SIG-M5 treated with dmso at 0.1 percent for 504 hours (cell line): ENCODE measurements around the gene TALDO1.

Experiments used
- DNase-seq: peaks from one replicate; lab custom pipeline; 2025; ENCODE audit not compliant: unreplicated experiment; lab: John Stamatoyannopoulos, UW

Gene TALDO1

DNA sequence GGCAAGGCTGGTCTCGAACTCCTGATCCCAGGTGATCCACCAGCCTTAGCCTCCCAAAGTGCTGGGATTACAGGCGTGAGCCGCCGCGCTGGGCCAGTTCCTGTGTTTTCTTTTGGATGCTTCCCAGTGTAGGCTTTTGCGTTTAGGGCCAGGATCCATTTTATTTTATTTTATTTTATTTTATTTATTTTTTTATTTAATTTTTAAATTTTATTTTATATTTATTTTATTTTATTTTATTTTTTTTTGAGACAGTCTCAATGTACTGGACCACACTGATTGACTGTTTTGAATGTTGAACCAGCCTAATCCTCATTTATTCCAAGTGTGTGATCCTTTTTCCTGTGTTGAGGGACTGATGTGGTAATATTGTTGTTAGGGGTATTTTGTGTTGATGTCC lies 32.8 kb upstream of the TALDO1 start:
- no peak for DNase-seq

DNA sequence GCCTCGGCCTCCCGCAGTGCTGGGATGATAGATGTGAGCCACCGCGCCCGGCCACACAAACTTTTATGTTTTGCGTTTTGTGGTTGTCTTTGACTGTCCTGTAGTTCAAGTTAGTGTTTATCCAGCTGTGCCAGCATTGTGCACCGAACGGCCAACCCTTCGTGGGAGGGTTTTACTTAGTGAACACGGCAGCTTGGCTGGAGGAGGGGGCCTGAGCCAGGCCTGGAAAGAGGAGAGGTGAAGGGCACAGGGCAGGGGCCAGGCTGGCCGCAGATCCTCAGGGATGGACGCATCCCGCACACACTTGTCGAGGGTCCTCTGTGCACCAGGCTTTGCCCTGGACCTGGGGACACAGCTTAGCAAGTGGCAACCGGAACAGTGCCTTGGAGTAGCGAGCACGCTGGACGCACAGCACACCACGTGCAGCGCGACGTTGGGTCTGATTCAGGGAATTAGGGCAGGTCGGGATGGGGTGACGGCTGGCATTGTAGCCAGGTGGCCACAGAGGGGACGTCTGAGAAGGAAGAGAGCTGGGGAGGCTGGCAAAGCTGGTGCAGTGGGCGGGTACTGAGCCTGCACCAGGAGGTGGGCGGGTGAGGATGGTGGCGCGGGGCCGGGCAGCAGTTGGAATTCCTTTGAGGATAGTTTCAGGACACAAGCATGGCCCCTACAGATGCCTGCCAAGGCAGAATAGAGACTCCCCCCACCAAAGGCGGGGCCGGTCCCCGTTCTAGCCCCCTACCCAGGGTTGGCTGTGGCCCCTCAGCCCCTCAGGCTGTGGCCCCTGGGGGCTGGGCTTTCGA lies 27.8 kb upstream of the TALDO1 start:
- DNase-seq: no peak

DNA sequence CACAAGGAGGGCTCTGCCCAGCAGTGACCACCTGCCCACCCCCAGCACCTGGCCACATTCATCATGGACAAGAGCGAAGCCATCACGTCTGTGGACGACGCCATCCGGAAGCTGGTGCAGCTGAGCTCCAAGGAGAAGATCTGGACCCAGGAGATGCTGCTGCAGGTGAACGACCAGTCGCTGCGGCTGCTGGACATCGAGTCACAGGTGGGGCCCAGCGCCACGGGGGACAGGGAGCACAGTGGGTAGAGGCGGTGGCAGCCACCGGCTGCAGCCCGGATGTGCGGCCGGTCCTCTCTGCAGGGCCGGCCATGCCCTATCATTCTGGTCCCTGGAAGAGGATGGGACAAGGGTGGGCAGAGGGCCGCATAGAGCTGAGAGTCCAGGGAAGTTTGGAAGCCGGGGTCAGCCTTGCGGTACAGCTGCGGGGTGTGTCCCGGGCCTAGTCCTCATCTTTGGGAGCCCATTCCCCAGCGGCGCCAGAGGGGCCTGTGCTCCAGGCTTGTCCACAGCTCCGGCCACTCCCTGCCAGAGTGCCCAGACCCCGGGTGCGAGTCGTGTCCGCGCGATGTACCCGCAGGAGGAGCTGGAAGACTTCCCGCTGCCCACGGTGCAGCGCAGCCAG lies 27.1 kb upstream of the TALDO1 start:
- DNase-seq: no peak

DNA sequence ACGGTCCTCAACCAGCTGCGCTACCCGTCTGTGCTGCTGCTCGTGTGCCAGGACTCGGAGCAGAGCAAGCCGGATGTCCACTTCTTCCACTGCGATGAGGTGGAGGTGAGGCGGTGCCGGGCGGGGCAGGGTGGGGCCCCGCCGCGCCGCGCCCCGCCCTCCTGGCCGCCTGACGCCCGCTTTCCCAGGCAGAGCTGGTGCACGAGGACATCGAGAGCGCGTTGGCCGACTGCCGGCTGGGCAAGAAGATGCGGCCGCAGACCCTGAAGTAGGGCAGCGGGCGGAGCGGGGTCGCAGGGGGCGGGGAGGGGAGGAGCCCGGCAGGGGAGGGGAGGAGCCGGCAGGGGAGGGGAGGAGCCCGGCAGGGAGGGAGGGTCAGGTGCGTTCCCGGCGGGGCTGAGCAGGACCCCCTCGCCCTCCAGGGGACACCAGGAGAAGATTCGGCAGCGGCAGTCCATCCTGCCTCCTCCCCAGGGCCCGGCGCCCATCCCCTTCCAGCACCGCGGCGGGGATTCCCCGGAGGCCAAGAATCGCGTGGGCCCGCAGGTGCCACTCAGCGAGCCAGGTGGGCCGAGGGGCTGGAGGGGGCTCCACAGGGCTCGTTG lies 26.5 kb upstream of the TALDO1 start:
- DNase-seq: no peak

DNA sequence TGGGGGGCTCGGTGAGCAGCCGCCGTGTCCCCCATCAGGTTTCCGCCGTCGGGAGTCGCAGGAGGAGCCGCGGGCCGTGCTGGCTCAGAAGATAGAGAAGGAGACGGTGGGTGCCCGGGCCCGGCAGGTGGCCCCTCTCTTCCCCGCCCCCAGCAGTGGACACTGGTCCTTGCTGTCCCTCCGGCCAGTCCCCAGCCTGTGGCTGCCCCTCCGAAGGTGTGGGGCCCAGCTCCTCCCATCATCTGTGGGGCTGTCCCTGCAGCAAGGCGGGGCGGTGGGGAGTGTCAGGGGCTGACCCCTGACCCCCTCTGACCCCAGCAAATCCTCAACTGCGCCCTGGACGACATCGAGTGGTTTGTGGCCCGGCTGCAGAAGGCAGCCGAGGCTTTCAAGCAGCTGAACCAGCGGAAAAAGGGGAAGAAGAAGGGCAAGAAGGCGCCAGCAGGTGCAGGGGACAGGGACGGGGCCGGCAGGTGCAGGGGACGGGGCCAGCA lies 26.0 kb upstream of the TALDO1 start:
- no peak for DNase-seq

DNA sequence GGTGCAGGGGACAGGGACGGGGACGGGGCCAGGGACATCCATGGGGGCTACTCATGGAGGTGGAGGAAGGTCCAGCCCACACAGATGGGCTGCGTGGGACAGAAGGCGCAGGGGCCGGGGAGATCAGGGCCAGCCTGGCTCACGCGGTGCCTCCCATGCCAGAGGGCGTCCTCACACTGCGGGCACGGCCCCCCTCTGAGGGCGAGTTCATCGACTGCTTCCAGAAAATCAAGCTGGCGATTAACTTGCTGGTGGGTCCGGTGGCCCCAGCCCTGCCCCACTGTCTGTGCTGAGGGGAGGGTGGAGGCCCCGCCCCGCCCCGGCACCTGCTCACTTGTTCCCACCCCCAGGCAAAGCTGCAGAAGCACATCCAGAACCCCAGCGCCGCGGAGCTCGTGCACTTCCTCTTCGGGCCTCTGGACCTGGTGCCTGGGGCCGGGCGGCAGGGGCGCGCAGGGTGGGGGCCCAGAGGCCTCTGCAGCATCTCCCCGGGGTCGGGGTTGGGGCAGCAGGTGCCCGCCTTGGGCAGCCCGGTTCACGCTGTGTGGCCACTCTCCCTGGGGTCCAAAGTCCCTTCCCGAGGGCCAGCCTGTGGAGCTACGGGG lies 25.4 kb upstream of the TALDO1 start:
- DNase-seq: peak; percentile 62

DNA sequence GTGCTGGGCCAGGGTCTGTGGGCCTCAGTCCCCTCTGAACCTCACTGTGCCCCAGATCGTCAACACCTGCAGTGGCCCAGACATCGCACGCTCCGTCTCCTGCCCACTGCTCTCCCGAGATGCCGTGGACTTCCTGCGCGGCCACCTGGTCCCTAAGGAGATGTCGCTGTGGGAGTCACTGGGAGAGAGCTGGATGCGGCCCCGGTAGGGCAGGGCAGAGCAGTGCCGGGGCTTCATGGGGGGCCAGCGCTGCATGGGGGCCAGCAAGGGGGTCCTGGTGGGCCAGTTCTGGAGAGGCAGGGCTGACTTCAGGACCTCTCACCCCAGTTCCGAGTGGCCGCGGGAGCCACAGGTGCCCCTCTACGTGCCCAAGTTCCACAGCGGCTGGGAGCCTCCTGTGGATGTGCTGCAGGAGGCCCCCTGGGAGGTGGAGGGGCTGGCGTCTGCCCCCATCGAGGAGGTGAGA lies 24.9 kb upstream of the TALDO1 start:
- no peak for DNase-seq

DNA sequence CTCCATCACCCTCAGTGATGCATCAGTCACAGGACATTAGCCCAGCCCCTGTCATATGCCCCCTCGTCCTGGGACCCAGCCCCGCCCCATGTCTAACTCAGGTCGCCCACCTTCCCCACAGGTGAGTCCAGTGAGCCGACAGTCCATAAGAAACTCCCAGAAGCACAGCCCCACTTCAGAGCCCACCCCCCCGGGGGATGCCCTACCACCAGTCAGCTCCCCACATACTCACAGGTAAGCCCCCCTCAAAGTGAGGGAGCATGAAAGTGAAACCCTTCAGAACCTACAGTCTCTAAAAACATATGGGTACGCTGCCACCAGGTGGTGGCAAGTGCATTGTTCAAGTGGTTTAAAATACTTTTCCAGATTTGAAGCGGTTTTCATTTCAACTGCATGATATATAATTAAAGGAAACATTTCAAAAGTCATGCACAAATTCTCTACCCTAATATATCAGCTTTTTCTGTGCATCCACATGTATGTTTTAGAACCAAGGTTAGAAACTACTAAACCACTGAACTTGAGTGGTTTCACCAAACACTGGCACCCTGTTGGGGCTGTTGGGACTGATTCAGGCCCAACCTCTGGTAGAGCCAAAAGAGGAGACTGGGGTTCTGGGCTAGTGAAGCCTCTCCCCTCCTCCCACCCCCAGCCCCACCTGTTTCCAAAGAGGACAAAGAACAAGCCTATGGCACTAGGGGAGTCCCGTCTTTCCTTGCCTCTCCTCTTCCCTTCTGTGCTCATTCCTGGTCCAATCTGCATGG lies 24.0 kb upstream of the TALDO1 start:
- DNase-seq: peak; percentile 55

DNA sequence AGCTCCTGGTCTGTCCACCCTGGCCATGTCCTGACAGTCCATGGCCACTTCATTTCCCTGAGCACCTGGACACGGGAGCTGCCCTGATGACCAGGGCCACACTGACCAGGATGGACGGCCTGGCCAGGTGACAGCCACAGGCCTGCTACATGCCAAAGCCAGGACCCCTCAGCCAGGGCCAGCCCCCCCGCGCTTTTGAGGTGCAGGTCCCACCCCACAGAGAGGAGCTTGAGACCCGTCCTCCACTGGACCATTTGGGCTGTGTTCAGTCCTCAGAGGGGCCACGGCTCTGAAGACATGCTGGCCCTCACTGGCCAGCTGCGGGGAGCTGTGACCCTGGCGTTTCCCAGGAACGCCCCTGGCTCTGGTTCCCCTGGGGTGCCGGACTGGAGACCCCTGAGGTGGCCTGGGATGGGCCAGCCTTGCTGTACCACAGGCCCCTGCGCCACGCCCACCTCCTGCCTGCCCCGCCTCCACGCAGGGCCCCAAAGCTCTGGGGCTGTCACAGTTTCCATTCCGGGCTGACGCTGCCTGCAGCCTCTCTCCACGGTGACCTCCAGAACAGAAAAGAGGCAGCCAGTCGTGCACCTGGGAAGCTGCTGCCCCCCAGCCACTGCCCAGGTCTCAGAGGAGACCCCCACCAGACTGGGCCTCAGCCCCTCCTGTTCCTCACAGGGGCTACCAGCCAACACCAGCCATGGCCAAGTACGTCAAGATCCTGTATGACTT lies 23.1 kb upstream of the TALDO1 start:
- DNase-seq: no peak

DNA sequence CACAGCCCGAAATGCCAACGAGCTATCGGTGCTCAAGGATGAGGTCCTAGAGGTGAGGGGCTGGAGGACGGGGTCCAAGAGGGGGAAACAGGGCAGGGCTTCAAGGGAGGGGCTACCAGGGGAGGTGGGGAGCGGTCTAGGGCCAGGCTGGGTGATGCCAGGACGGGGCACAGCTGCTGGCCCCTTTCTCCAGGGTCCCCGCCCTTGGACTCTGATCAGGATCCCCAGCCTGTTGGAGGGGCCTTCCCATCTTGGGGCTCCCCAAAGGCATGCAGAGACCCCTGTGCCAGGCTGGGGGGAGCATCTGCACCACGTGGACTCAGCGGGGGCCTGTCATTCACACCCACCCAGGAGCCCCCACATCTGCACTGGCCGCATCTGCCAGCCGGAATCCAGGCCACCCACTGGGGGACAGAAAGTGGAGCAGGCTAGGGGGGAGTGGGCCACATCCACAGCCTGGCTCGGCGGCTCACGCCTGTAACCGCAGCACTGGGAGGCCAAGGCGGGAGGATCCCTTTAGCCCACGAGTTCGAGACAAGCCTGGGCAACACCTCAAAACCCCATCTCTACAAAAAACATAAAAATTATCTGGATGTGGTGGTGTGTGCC lies 22.4 kb upstream of the TALDO1 start:
- no peak for DNase-seq

DNA sequence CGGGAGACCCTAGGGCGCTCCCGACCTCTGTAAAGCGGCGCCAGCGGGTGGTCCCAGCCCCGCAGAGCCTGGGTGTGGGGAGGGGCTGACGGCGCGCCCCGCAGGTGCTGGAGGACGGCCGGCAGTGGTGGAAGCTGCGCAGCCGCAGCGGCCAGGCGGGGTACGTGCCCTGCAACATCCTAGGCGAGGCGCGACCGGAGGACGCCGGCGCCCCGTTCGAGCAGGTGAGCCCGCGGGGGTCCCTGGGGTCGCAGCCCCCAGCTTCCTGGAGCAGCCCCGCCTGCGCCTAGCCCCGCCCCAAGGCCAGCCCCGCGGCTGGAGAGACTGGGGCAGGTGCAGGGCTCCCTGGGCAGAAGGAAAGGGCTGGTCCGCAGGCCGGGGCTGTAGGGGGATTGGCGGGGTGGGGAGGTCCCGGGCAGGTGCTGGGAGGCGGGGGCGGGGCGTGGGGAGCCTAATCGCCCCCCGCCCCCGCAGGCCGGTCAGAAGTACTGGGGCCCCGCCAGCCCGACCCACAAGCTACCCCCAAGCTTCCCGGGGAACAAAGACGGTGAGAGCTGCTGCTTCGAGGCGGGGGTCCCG lies 21.6 kb upstream of the TALDO1 start:
- DNase-seq: no peak

DNA sequence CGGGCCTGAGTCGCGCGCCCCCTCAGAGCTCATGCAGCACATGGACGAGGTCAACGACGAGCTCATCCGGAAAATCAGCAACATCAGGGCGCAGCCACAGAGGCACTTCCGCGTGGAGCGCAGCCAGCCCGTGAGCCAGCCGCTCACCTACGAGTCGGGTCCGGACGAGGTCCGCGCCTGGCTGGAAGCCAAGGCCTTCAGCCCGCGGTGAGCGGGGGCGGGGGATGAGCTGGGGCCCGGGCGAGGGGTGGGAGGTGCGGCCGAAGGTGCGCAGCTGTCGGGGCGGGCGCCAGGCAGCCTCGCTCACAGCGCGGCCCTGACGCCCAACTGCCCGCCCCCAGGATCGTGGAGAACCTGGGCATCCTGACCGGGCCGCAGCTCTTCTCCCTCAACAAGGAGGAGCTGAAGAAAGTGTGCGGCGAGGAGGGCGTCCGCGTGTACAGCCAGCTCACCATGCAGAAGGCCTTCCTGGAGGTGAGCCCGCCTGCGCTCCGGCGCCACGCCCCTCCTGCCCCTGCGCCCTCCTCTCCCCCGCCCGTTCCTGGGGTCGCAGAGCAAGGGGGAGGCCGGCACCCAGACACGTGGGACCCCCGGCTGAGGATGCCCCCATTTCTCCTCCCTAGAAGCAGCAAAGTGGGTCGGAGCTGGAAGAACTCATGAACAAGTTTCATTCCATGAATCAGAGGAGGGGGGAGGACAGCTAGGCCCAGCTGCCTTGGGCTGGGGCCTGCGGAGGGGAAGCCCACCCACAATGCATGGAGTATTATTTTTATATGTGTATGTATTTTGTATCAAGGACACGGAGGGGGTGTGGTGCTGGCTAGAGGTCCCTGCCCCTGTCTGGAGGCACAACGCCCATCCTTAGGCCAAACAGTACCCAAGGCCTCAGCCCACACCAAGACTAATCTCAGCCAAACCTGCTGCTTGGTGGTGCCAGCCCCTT lies 20.7 kb upstream of the TALDO1 start:
- no peak for DNase-seq

DNA sequence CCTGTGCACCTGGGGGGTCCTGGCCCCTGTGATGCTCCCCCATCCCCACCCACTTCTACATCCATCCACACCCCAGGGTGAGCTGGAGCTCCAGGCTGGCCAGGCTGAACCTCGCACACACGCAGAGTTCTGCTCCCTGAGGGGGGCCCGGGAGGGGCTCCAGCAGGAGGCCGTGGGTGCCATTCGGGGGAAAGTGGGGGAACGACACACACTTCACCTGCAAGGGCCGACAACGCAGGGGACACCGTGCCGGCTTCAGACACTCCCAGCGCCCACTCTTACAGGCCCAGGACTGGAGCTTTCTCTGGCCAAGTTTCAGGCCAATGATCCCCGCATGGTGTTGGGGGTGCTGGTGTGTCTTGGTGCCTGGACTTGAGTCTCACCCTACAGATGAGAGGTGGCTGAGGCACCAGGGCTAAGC lies 20.0 kb upstream of the TALDO1 start:
- DNase-seq: no peak

DNA sequence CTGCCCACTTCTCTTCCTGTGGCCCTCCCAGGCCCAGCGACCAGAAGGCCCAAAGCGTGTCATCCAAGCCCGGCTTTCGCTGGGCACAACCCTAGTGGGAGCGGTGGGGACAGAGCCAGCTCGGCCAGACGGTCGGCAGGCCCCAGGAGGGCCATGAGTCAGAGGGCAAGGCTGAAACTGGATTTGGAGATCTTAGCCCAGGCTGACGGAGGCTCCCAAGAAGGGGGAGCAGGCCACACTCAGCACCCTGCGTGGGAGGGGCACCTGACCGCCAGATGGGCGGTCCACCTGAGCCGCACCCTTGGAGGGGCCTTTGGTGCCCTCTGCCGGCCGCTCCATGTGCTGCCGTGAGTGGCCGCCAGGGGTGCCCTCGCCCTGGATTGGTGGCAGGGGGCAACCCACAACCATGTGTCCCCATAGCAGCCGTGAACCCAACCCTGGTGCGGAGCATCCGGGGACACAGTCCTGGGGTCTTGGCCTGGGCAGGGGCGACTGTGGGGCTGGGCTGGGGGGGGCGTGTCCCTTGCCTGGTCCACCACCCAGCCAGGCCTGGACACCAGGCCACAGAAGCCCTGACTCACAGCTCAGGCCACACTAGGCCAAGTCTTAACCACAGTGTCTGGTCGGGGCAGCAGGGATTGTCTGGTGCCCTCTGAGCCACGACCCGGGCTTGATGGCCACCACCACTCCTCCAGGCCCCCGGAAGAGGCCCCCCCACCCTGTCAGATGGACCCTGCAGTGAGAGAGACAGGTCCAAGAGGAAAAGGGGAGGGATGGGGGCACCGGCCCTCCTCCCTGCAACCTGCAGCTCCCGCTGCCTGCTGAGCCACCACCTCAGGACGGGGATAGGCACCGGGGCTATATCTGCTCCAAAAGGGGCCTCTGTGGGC lies 19.2 kb upstream of the TALDO1 start:
- peak; percentile 35 for DNase-seq

DNA sequence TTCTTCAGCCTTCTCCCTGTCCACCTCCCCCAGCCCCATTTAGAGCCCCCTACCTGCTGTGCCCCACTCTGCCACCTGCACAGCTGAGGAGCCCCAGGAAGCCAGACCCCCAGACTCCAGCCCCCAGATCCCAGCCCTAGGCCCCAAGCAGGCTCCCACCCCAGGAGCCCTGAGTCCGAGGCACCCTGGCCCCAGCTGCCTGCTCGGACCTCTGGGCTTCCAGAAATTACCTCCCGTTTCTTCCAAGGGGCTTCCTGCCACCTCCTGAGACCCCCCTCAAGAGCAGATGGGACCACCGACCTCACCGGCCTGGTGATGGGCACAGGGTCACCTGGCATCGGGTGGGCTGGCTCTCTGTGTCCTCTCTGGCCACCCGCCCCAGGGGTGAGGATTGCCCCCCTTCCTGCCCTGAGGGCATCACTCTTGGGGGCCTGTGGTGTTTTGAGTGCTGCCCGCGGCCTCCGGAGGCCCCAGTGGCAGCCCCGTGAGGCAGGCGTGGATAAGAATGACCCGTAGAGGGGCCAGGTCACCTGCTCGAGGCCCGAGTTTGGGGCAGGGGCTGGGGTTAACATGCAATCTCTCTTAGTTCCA lies 18.3 kb upstream of the TALDO1 start:
- DNase-seq: no peak

DNA sequence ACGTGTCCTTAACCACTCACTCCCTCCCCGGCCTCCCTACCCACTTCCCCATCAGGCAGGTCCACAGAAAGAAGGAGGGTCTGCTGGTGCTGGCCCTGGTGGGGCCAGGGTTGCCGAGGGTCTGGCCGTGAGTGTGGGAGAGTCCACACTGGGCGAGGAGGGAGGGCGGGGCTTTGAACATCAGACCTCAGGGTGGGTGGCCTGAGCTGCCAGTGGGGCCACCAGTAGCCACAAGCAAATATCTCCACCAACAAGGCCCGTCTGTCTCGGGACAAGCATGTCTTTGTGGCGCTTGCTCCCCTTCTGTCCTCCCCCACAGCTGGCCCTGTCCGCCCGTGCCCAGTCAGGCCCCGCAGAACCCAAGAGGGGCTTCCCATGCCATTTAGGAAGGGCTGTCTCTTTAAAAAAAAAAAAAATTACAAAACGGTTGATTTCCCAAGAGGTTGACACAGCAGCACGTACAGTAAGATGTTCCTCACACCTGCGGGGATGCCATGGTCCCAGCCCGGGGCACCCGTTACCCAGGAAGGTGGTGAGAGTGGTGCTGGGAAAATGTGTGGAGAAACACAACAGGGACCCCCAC lies 17.7 kb upstream of the TALDO1 start:
- no peak for DNase-seq

DNA sequence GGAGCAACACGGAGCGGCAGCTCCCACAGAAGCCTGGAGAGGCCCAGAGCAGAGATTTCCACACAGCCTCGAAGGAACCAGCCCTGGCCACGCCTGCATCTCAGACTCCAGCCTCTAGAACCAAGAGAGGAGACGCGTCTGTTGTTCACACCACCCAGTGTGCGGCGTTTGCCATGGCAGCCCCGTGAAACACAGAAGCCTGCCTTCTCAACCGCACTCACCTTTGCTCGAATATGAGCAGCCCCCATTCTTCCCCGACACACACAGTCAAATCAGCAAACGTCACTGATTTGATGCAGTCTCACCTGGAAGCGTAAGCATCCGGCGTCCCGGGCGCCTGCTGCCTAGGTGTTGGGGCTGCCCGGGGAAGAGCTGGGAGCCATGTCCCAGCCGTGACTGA lies 14.2 kb upstream of the TALDO1 start:
- no peak for DNase-seq
